ENCODE results near the gene MTHFD1L.
"Not testable (repeated sequence)": the region's sequence is repeated elsewhere in the genome, so short reads cannot be mapped to it uniquely, and the experiment has no call there.

MTHFD1L gene

DNA sequence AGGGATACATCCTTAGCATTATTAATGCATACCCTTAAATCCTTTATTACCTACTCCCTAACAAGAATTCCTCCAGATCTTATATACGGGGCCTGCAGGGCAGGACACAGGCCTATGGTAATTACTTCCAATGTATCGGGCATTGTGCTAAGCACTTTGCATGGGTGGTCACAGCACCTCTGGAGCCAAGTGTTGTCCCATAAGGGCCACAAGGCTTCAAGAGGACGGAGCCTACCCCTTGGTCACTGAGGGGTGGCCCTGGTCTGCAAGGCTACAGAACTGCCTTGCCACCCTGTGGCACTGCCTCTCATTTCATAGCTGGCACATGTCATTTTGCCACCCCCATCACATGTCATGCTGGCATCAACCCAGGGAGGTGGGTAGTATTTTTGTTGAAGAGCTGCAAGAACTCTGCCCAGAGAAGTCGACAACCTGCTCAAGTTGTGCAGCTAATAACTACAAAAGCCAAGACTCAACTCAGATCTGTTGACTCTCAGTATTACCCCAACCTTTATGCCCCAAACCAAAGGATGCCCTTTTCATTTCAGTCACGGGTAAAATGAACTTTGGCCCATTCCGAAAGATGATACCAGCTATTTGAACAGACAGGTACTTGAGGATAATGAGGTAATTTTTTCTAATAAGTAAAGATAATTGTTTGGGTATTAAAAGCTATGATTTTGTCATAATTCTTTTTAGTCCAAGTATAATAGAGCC is 230.2 kb downstream of the MTHFD1L start:
- DNase-seq (ENCODE audit: low spot score): no peak

DNA sequence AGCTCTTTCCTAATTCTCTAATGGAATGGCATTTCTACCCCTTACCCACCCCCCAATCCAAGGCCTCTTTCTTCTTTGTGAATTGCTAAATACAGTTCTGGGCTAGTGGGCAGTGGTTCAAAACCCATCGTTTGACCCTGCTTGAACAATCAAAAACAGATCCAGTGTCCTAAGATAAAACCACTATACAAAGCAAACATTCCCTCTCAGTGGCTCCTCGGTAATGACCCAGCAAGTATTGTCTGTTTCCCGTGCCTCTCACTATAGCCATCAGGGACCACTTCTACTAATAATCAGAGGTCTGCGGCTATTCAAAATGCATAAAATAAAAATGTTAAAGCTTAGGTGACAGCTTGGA is 230.7 kb downstream of the MTHFD1L start:
- no peak for DNase-seq (ENCODE audit: low spot score)

DNA sequence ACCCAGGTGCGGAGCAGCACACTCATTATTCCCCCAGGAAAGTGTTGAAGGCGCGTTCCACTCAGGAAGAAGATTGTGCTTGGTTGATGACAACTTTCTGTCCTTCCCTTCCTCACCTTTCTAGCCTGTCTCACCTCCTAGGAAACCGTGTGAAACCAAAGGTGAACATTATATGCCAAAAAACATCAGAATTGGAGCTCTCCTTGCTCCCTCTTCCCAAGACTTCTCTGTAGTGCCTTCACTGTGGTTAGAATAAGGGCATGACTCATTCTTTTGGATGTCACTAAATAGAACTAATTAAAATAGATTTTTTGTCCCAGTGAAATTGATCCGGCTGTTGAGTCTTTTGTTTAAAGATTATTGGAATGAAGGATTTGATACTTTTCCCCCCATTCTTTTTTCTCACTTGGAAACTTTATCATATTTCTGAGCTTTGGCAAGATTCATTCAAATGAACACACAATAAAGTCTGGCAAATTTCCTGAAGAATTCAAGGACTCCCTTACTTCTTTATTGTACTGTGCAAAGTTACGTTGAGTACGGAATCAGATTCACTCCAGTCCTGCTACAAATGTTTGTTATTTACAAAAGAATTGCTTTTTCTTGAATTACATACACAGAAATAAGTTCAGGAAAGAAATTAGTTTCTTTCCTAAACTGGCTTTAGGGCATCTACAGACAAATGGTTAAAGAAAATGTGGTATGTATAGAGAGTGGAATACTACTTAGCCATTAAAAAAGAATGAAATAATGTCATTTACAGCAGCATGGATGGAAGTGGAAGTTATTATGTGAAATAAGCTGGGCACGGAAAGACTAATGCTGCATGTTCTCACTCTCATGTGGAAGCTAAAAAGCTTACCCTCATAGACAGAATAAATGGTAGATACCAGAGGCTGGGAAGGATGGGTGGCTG is 231.4 kb downstream of the MTHFD1L start:
- no peak for DNase-seq (ENCODE audit: low spot score)

DNA sequence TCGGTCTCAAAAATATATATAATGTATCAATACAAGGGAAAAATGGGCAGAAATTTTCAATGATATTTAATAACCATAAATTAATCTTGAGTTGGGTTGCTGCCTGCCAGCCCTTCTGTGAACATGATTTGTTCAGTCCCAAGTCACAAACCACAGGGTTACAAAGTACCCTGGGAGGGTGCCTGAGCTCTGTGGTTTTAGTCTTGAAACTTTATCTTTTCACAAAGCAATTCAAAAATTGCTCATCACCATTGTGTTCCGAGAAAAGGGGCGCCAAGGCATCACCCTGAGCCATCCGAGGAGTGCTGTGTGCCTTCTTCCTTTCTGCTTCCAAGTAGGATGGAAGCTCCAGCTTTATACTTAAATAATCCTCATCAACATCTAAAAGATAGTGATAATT is 232.7 kb downstream of the MTHFD1L start:
- no peak for DNase-seq (ENCODE audit: low spot score)

DNA sequence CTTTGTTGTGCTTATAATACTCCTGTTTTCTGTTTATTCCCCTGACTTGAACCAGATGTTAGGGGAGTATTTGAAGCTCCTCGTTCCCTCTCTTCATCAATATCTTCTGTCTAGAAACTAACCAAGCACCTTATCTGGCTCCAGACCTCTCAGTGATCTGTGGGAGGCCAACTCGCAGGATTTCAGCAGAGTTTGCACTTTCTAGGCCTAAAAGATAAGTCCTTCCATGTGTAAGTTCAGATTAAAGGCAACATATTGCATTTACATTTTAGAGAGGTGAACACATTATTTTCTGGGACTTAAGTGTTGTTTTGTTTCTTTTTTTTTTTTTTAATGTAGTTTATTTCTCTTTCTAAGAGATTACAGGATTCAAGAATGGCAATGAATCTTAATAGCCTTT is 234.8 kb downstream of the MTHFD1L start:
- no peak for DNase-seq (ENCODE audit: low spot score)

DNA sequence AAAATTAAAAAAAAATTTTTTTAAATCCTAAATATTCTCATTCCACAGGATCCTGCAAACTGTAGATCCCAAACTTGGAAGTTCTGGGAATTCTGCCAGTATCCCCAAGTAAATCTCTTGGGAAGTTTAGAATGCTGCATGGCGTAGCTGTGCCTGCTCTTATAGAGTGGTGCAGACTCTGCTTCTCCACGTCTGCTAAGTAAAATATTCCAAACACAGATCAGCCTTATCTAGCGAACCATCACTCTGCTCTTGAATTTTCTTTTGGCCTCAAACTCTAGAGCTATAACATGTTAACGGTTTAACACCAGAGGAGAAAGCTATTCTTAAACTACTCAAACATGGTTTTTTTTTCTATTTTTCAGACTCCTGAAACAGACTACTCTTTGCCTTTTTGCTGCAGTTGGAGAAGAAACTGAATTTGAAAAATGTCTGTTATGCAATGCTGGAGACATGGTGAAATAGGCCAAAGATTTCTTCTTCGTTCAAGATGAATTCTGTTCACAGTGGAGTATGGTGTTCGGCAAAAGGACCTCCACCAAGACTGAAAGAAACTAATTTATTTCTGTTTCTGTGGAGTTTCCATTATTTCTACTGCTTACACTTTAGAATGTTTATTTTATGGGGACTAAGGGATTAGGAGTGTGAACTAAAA is 235.8 kb downstream of the MTHFD1L start:
- DNase-seq (ENCODE audit: low spot score): no peak

DNA sequence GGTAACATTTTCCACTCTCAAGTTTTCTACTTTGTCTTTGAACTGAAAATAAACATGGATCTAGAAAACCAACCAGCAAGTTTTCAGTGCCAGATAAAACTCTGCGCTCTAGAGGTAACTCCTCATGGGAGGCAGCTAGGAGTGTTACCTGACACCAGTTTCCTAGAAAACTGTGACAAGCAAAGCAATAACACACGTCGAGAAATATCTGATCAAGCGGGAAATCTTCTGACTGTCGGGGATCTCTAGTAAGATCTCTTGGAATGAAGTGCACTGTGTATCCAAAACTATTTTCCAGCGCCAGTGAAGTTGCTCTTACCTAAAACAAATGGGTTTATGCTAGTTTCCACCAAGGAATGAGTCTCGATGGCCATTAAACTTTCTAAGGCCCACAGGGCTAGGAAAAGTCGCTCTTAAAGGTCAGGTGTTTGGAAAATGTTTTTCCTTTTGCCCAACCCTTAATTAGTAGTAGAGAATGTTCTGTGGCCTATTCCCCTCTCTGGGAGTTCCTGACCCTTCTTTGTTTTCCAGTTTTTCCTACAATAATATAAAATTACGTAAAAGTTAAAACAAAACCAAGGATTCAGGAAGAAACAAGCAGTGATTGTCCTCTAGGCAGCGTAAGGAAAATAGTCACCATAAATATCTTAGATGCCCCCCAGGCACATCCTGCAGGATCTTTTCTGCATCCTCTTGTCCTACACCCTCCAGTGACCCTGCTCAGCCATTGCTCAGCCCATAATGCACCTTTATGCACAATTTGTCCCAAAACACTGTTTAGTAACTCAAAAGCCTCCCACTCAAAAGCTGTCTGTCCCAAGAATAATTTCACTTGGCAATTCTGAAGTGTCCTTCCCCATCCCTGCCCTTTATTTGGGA is 236.6 kb downstream of the MTHFD1L start:
- DNase-seq (ENCODE audit: low spot score): no peak

DNA sequence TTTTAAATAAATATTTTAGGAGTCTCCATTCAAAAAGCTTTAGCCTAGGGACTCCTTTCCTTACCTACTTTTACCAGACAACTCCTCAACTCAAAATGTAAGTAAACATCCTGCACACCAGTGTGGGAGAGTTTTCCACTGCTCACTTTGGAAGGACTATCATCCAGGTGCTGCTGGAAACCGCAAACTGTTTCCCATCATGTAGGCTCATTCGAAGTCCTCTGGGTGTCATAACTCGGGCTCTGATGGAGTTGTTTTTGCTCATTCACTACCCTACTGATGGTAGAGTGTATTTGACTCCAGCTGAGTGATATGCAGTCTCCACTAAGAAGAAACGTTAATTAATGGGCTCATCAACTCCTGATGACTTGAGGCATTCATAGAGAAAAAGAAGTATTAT is 237.8 kb downstream of the MTHFD1L start:
- DNase-seq (ENCODE audit: low spot score): no peak

DNA sequence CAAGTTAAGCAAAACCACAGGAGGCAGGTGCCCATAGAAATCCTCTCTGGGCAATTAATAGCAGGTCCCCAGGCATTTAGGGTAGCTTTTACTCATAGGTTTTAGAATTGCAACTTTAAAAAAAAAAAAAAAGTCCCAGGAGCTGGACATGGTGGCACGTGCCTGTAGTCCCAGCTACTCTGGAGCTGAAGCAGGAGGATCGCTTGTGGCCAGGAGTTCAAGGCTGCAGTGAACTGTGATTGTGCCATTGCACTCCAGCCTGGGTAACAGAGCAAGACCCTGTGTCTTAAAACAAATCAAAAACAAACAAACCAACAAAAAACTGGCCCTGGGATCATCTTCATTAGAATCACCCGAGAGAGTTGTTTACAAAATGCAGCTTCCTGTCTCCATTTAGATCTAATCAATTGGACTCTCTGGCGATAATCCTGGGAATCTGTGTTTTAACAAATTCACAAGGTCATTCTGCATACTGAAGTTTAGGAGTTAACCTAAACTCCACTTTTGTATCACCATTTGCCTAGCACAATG is 242.5 kb downstream of the MTHFD1L start:
- DNase-seq (ENCODE audit: low spot score): no peak

DNA sequence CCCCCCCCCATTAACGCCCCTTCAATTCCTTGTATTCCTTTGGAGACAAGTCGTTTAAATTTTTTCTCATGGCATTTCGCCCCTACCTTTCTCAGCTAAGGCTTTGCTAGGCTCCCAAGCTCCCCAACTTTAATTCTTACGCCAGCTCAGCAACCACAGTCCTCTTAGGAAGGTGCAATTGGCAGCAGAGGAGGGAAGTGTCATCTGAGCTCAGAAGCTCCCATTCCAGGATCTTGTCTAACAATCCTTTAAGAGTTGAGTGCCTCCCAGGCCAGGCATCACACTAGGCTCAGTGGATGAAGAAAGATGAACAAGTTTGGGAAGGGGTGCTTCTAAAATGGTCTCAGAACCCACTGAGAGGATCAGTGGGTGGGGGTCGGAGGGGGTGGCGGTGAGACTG is 243.0 kb downstream of the MTHFD1L start:
- no peak for DNase-seq (ENCODE audit: low spot score)

DNA sequence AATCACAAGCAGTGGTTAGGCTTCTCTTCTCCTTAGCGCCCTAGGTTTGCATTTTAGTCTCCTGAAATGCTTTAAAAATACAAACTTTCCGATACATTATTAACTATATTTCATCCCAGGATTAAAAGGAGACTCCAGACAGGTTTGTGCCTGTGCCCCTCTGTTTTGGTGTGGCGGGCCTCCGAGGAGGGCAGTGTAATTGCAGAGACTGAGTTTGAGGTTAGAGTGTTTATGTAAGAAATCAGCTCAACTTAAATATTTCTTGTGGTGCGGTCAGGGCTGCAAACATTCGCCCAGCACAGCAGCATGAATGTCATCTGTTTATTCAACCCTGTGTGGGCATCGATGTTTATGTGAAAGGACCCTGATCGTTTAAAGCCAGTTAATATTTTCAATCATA is 243.9 kb downstream of the MTHFD1L start:
- peak; percentile 49 for DNase-seq (ENCODE audit: low spot score)

DNA sequence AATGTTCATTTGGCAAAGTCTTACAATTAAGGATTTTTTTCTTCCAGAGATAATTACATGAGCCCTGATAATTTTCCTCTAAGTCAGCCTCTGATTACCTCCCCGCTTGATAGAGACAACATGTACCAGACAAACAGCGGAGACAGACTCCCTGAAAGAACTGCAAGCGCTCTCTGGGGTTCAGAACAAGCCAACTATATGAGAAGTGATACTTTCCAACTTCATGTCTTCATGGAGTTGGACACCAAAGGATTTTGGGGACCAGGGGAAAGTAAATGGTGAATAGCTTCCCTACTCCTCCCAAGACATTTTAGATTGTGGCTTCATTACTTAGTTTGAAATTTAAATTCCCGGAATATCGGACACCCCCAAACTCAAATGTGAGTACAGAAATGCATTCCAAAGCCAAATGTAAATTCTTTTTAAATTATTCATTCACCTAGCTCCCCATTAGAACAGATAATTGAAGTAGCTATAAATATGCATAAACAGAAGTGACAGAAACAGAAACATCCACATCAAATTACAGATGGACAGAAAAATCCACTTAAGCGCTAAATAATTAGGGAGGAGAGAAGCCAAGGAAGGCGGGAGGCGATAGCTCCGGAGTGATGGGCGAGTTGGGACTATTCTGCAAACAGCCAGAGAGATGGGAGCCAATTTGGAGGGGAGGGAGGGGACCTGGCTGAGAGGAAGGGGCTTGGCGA is 244.5 kb downstream of the MTHFD1L start:
- no peak for DNase-seq (ENCODE audit: low spot score)

DNA sequence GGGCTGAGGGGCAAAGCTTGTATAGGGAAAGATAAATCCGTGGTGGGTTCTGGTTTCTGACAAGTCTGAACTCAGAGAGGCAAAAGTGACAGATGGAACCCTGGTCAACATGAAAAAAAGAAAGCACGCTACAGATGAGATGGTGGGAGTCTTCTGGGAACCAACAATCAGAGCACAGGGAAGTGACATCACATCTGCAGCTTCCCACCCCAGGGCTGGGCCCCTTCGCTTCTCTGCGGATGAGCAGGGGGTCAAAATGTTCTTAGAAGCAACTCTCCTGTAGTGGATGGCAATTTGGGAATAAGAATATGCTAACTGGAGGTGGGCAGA is 245.0 kb downstream of the MTHFD1L start:
- DNase-seq (ENCODE audit: low spot score): no peak

DNA sequence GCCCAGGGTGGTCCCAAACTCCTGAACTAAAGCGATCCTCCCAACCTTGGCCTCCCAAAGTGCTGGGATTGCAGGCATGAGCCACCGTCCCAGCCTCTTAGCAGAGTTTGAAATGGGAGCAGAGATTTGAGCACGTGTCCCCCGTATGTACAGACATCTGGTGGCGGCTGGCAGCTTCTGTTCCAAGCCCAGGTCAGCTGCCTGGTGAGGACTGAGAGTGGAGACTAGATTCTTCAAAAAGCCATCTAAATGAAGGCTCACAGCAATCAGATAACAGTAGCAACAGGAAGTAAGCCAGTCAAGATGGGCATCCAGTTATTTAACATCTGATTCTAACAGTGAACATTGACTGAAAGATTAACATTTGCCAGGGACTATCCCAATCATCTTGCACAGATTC is 246.2 kb downstream of the MTHFD1L start:
- DNase-seq (ENCODE audit: low spot score): no peak

DNA sequence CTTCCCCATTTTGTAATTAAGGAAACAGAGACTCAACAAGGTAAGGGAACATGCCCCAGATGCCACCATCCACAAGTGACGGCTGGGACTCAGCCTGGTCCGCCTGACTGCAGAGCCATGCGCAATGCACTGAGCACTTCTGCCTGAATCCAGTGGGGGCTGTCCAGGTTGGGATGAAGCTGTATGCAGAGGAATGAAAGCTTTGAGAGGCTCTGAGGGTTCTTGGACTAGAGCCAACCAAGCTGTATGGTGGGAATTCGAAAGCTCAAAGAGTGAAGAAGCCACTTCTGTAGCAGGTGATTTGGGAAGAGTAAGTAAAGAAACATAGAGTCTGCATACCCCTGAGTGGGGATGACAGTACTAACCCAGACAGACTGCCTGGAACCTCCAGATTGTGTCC is 246.6 kb downstream of the MTHFD1L start:
- no peak for DNase-seq (ENCODE audit: low spot score)

DNA sequence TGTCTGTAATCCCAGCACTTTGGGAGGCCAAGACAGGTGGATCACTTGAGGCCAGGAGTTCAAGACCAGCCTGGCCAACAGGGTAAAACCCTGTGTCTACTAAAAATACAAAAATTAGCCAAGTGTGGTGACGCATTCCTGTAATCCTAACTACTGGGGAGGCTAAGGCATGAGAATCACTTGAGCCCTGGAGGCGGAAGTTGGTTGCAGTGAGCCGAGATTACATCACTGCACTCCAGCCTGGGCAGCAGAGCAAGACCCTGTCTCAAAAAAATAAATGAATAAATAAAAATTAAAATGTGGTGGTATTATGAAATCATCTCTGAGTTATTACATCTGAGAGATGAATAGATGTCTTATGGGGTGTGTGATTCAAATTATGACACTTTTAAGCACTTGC is 247.4 kb downstream of the MTHFD1L start:
- DNase-seq (ENCODE audit: low spot score): not testable (repeated sequence)

DNA sequence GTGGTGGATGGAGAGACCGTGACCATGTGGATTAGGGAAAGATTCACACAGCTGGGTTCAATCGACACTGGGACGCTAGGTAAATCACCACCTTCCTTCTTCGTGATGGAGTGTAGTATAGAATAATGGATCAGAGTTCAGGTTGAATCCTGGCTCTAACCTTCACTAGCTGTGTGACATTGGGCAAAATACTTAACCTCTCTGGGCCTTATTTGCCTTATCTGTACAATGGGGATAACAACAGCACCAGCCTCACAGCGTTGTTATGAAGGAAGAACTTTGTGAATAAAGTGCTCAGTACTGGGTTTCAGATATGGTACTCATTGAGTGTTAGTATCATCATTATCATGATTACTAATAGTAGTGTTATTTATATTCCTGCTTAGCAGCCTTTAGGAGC is 248.1 kb downstream of the MTHFD1L start:
- DNase-seq (ENCODE audit: low spot score): no peak

DNA sequence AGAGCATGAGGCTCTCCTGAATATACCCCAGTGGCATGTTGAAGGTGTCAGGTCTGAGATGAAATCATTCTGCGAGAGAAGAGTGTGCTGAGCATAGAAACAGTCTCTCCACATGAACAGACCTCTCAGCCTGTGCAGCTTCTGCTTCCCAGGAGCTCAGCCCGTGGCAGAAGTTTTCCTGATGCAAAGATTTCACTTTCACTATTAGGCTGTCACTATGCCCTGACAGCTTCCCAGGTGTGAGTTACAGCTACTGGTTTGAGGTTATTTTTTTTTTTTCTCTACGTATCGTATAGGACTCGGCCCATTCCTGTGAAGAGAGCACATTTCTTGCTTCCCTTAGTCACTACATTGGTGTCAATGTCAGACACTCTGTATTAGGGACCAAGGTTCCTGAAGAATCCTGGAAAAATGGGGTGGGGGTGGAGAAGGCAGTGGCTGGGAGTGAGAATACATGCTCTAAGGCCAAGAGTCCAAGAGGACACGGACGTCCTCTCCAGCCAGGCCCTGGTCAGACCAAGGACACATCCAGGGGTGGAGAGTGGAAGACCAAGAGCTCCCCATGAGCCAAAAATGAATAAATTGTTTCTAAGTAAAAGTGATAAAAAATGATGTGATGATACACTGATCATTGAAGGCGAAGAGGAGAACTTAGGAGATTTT is 253.1 kb downstream of the MTHFD1L start:
- no peak for DNase-seq (ENCODE audit: low spot score)

DNA sequence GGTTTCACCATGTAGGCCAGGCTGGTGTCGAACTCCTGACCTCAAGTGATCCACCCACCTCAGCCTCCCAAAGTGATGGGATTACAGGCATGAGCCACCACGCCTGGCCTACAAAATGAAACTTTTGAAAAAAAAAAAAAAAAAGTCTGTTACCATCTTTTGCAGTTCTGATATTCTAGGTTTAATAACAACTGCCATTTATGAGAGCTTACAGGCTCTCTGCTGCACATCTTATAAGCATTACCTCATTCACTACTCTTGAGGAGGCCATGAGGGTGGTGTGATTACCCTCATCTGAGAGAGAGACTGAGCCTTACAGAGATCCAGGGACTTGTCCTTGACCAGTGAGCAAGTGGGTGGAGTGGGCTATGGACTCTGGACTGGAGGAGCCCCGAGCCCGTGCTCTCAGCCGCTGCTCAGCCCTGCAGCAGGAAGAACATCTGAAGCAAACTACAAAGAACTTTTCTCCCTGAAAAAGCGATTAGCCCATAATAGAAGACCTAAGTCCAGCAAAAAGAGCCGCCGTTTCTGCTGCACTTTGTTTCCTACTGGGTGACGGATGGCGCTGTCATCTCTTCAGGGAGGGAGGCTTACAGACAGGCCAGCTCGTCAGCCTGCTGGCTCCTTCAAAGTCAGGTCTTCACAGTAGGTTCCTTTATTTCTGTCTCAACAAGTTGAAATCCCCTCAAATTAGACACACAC is 254.5 kb downstream of the MTHFD1L start:
- DNase-seq (ENCODE audit: low spot score): no peak

DNA sequence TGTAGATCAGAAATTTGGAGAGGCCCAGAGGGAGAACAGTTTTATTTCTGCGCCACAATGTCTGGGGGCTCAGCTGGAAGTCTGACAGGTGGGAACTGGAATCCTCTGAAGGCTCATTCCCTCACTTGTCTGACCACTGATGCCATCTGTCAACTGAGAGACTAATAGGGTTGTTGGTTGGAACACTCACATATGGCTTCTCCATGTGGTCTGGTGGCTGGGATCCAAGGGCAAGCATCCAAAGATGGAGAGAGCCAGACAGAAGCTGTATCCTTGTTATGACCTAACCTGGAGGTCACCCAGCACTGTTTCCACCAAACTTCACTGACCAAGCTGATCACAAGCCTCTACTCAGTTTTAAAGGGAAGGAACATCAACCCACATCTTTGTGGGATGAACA is 256.4 kb downstream of the MTHFD1L start:
- no peak for DNase-seq (ENCODE audit: low spot score)

All from AG08396 (cell line).